DND-41 (cell line): Measurements from ENCODE around the gene PHF2.
A peak's percentile ranks its signal among the peaks of the same experiment; 100 is the strongest.

Experiments
- ATAC-seq: fragments of 200-7000 bp; cut with Tn5 transposase; 3 replicates; pipeline ENCODE4 v1.9.1; 2021; ENCODE audit warnings: low read depth; ENCODE audit not compliant: insufficient read depth
- DNase-seq: peaks from one replicate; pipeline ENCODE4 v3.0.0-alpha.2; 2020
- H2AFZ ChIP-seq: 2 replicates; pipeline ENCODE4 v1.6.0; 2012; ENCODE audit warnings: low read depth, low read length
- H3K27ac ChIP-seq: 2 replicates; pipeline ENCODE4 v1.5.1; 2012; ENCODE audit warnings: low read length, inconsistent platforms
- H3K27me3 ChIP-seq: fragments of 200-600 bp; sonication (generic); 2 replicates; pipeline ENCODE4 v1.6.0; 2012; ENCODE audit warnings: low read length, mild to moderate bottlenecking, inconsistent platforms; ENCODE audit not compliant: insufficient read depth, poor library complexity
- H3K36me3 ChIP-seq: 2 replicates; pipeline ENCODE4 v1.5.1; 2012; ENCODE audit warnings: low read length, inconsistent platforms; ENCODE audit not compliant: insufficient read depth
- H3K4me1 ChIP-seq: 2 replicates; pipeline ENCODE4 v1.5.1; 2012; ENCODE audit warnings: mild to moderate bottlenecking, low read length; ENCODE audit not compliant: insufficient read depth
- H3K4me2 ChIP-seq: 2 replicates; pipeline ENCODE4 v1.6.0; 2012; ENCODE audit warnings: mild to moderate bottlenecking, moderate library complexity, low read length, inconsistent platforms; ENCODE audit not compliant: insufficient read depth
- H3K4me3 ChIP-seq, 2 experiments: fragments of 200-600 bp in 1 of 2; shearing (Covaris generic) in 1 of 2; 2 replicates each; pipeline ENCODE4 v1.5.1; 2012 to 2016; ENCODE audit warnings: inconsistent platforms in 2 of 2, low read length in 2 of 2, mild to moderate bottlenecking in 2 of 2, low read depth in 1 of 2, moderate library complexity in 1 of 2
- H3K79me2 ChIP-seq: 2 replicates; pipeline ENCODE4 v1.6.0; 2012; ENCODE audit warnings: low read length, inconsistent platforms; ENCODE audit not compliant: insufficient read depth
- H3K9ac ChIP-seq: 2 replicates; pipeline ENCODE4 v1.6.0; 2012; ENCODE audit warnings: low read depth, mild to moderate bottlenecking, inconsistent platforms, low read length, moderate library complexity
- H3K9me3 ChIP-seq: 2 replicates; pipeline ENCODE4 v1.5.1; 2012; ENCODE audit warnings: low read length, moderate library complexity, mild to moderate bottlenecking, inconsistent platforms; ENCODE audit not compliant: insufficient read depth, severe bottlenecking
- H4K20me1 ChIP-seq: 2 replicates; pipeline ENCODE4 v1.6.0; 2012; ENCODE audit warnings: low read length; ENCODE audit not compliant: insufficient read depth
- EZH2 ChIP-seq: IDR thresholded peaks from 3 replicates; pipeline ENCODE4 v1.6.1; 2012; ENCODE audit warnings: borderline replicate concordance, low read depth, mild to moderate bottlenecking, moderate library complexity, low read length, inconsistent platforms; ENCODE audit not compliant: severe bottlenecking
- TF ChIP-seq, protein P1 (sequence below): IDR thresholded peaks from 2 replicates; pipeline ENCODE4 v1.5.1; 2012; ENCODE audit warnings: borderline replicate concordance, low read length, moderate library complexity, mild to moderate bottlenecking; ENCODE audit not compliant: poor library complexity, severe bottlenecking; ENCODE audit errors: extremely low read depth

The PHF2 gene

DNA sequence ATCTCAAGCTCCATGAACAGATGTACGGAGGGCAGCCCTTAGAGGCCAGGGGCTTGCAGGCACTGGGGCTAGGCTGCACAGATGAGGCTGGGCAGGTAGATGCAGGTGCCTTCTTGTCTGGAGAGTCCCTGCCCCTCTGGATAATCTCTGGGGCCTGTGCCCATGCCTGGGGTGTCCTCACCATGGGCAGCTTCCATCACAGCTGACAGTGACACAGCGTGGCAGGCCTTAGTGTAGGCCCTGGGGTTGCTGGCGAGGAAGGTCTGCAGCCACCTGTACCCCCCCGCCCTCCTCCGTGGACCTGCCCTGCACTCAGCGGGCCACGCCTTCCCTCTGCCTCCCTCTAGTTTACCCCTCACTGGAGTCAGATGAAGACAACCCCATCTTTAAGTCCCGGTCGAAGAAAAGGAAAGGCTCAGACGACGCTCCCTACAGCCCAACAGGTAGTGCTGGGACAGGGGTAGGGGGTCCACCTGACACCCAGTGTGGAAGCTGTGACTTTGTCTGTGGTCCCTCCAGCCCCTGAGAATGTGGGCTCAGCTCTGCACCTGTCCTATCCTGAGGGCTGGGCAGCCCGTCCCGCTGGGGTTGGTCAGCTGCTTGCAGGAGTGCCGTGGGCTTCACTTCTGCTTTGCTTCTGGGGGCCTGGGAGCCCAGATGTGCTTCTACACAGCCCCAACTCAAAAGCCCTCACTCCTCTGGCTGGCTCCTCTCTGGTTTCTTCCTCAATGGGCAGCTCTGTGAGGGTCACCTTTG, 98.4 kb downstream of the PHF2 start:
- Histone ChIP-seq H3K27ac (no peak overlapping the region), H3K4me3 (no peak overlapping the region), H3K79me2 (no peaks in the 10 kb centered on the region), H4K20me1 (peaks cover 19% of the 10 kb centered on the region), H2AFZ (no peak overlapping the region), H3K4me1 (no peaks in the 10 kb centered on the region), H3K9ac (no peak overlapping the region), H3K36me3 (peaks cover 55% of the 10 kb centered on the region), H3K9me3 (no peaks in the 10 kb centered on the region), H3K4me2 (no peak overlapping the region), H3K27me3 (no peaks in the 10 kb centered on the region)
- peak; percentile 1 for DNase-seq
- TF ChIP-seq EZH2, result no peak
- TF ChIP-seq, protein P1, sequence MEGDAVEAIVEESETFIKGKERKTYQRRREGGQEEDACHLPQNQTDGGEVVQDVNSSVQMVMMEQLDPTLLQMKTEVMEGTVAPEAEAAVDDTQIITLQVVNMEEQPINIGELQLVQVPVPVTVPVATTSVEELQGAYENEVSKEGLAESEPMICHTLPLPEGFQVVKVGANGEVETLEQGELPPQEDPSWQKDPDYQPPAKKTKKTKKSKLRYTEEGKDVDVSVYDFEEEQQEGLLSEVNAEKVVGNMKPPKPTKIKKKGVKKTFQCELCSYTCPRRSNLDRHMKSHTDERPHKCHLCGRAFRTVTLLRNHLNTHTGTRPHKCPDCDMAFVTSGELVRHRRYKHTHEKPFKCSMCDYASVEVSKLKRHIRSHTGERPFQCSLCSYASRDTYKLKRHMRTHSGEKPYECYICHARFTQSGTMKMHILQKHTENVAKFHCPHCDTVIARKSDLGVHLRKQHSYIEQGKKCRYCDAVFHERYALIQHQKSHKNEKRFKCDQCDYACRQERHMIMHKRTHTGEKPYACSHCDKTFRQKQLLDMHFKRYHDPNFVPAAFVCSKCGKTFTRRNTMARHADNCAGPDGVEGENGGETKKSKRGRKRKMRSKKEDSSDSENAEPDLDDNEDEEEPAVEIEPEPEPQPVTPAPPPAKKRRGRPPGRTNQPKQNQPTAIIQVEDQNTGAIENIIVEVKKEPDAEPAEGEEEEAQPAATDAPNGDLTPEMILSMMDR, result no peak
- no peak for ATAC-seq

DNA sequence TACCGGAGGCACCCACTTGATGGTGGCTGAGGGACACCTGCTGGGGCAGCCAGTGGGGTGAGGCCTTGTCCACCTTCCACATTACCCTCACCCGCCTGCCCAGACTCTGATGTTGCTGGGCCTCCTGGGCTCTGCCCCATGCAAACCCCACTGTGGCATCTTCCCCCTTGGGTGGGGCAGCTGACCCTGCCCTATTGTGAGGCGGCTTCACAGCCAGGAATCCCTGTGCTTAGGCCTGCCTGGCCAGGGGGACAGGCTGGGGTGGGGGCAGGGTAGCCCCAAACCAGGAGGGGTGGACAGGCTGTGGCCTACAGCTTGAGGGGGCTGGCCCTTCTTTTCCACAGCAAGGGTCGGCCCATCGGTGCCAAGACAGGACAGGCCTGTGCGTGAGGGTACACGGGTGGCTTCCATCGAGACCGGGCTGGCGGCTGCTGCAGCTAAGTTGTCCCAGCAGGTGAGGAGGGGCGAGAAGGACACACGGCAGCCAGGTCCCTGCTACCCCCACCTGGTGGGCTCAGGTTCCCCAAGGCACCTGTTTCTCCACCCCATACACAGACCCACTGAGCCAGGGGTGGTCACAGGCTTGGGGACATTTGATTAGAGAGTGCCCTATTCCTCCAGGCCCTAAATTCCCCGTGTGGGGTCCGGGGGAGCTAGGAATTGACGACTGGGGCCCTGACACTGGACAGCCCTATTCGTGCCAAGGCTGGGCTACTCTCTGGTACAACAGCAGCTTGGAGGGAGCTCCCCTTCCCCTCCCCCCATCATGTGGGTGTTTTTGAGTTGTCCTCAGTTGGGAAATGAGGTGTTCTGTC, 99.2 kb downstream of the PHF2 start:
- Histone ChIP-seq H3K27me3 (no peaks in the 10 kb centered on the region), H3K9ac (no peak overlapping the region), H4K20me1 (peaks cover 15% of the 10 kb centered on the region), H3K36me3 (peaks cover 55% of the 10 kb centered on the region), H3K27ac (no peak overlapping the region), H3K4me3 (no peak overlapping the region), H3K4me1 (no peaks in the 10 kb centered on the region), H3K4me2 (no peak overlapping the region), H3K79me2 (no peaks in the 10 kb centered on the region), H2AFZ (no peak overlapping the region), H3K9me3 (no peaks in the 10 kb centered on the region)
- no peak for TF ChIP-seq EZH2
- TF ChIP-seq, protein P1, result no peak
- ATAC-seq (no peak), DNase-seq (peak; percentile 3)

DNA sequence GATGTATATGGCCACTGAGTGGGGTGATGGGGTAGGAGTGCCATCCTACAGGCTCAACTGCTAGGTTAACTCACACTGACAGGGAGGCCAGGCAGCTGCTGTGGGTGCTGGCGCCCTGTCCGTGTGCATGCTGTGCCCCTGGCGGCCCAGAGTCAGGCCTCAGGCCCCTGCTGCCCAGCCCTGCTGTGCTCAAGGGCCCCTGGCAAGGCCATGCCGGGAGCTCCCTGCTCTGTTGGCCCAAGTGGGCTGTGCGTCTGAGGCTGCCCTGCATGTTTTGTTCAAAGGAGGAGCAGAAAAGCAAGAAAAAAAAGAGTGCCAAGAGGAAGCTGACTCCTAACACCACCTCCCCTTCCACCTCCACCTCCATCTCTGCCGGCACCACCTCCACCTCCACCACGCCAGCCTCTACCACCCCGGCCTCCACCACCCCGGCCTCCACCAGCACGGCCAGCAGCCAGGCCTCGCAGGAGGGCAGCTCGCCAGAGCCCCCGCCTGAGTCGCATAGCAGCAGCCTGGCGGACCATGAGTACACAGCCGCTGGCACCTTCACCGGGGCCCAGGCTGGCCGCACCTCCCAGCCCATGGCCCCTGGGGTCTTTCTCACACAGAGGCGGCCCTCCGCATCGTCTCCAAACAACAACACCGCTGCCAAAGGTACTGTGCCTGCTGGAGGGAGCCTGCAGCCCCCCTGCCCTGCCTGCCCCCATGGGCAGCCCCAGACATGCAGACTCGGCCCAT, 100.1 kb downstream of the PHF2 start:
- H3K4me2 ChIP-seq, result no peak overlapping the region
- no peak overlapping the region for H2AFZ ChIP-seq
- H3K27me3 ChIP-seq, result no peaks in the 10 kb centered on the region
- H3K36me3 ChIP-seq, result peaks cover 55% of the 10 kb centered on the region
- H3K79me2 ChIP-seq, result no peaks in the 10 kb centered on the region
- H3K4me1 ChIP-seq, result no peaks in the 10 kb centered on the region
- H3K4me3 ChIP-seq, result no peak overlapping the region
- H3K9ac ChIP-seq, result no peak overlapping the region
- DNase-seq (peak; percentile 1), ATAC-seq (no peak)
- TF ChIP-seq, protein P1, result no peak
- no peak for TF ChIP-seq EZH2
- no peaks in the 10 kb centered on the region for H3K9me3 ChIP-seq
- no peak overlapping the region for H3K27ac ChIP-seq
- peaks cover 9% of the 10 kb centered on the region for H4K20me1 ChIP-seq
